GM12878 (cell line): ENCODE measurements around the gene CACNA1B.
"Not testable (repeated sequence)": the region's sequence is repeated elsewhere in the genome, so short reads cannot be mapped to it uniquely, and the experiment has no call there.

Experiments used
- BCL11A ChIP-seq: IDR thresholded peaks from 2 replicates; pipeline ENCODE4 v1.6.1; 2011; ENCODE audit warnings: low read depth, low read length
- CTCF ChIP-seq, 3 experiments: IDR thresholded peaks in 2 of 3; conservative IDR thresholded peaks in 1 of 3; 2 replicates each; pipeline ENCODE4 v1.5.1; 2011; ENCODE audit warnings: low read depth in 3 of 3, low read length in 3 of 3, mild to moderate bottlenecking in 3 of 3, control low read depth in 2 of 3, moderate library complexity in 2 of 3, inconsistent platforms in 1 of 3, mixed read lengths in 1 of 3; ENCODE audit not compliant: control insufficient read depth in 2 of 3, insufficient read depth in 1 of 3; ENCODE audit errors: extremely low read depth in 1 of 3
- EP300 ChIP-seq, 2 experiments: fragments of 150-350 bp in 1 of 2; IDR thresholded peaks; 2 replicates each; pipeline ENCODE4 v1.6.1; 2011 to 2012; ENCODE audit warnings: low read depth in 2 of 2, low read length in 2 of 2, borderline replicate concordance in 1 of 2, improper control_type of control experiment in 1 of 2, inconsistent platforms in 1 of 2; ENCODE audit not compliant: control insufficient read depth in 1 of 2
- EZH2 ChIP-seq: IDR thresholded peaks from 2 replicates; pipeline ENCODE4 v1.6.1; 2012; ENCODE audit warnings: low read depth, mild to moderate bottlenecking, control low read depth, inconsistent platforms, low read length, borderline replicate concordance; ENCODE audit not compliant: control insufficient read depth
- NRF1 ChIP-seq: conservative IDR thresholded peaks from 2 replicates; pipeline ENCODE4 v1.6.1; 2011; ENCODE audit warnings: mild to moderate bottlenecking, low read depth, low read length, improper control_type of control experiment
- POLR2AphosphoS5 ChIP-seq: IDR thresholded peaks from 2 replicates; pipeline ENCODE4 v1.6.1; 2011; ENCODE audit warnings: mild to moderate bottlenecking, low read length, inconsistent platforms
- RUNX3 ChIP-seq: IDR thresholded peaks from 2 replicates; pipeline ENCODE4 v1.6.1; 2012; ENCODE audit warnings: low read length, inconsistent platforms
- SP1 ChIP-seq: IDR thresholded peaks from one replicate; pipeline ENCODE4 v1.6.1; 2011; ENCODE audit warnings: low read depth, low read length
- USF2 ChIP-seq: IDR thresholded peaks from 2 replicates; pipeline ENCODE4 v1.6.1; 2011; ENCODE audit warnings: low read depth, low read length, improper control_type of control experiment, borderline replicate concordance
- WRNIP1 ChIP-seq: IDR thresholded peaks from 2 replicates; pipeline ENCODE4 v1.6.1; 2011; ENCODE audit warnings: low read depth, low read length, improper control_type of control experiment, borderline replicate concordance
- ZNF384 ChIP-seq: IDR thresholded peaks from 2 replicates; pipeline ENCODE4 v1.6.1; 2012; ENCODE audit warnings: low read depth, mild to moderate bottlenecking, low read length, improper control_type of control experiment, borderline replicate concordance
- ZSCAN29 ChIP-seq: fragments of 450-650 bp; IDR thresholded peaks from 2 replicates; pipeline ENCODE4 v1.6.1; 2017; ENCODE audit warnings: mild to moderate bottlenecking, moderate library complexity

- TF ChIP-seq CTCF (IDR thresholded peaks at IDR 0.05 in 2 of 3, conservative IDR thresholded peaks at IDR 0.05 in 1 of 3; ENCODE audit: control insufficient read depth in 2 of 3, extremely low read depth in 1 of 3, insufficient read depth in 1 of 3, low read depth in 3 of 3, low read length in 3 of 3); WRNIP1; POLR2AphosphoS5; ZSCAN29; RUNX3; EP300 (IDR thresholded peaks at IDR 0.05; ENCODE audit: borderline replicate concordance in 1 of 2, control insufficient read depth in 1 of 2, low read depth in 2 of 2, low read length in 2 of 2); ZNF384; EZH2; NRF1; BCL11A; USF2; SP1: not testable (repeated sequence)
These were observed 265.1 kb downstream of the CACNA1B start for GRCh38 chr9:138142528-138143244.
